Activated CD8-positive, alpha-beta T cell treated with anti-CD3 and anti-CD28 coated beads, Interleukin-2, amount 10 ng/mL, durations not matched to agents 7 days and 5 days (primary cell): ENCODE data around the gene PRKG1. TPM values are rescaled to one million over a fixed set of nuclear protein-coding genes. Genes with fewer than 3 reads are reported as not detected.
"Not testable (repeated sequence)": the region's sequence is repeated elsewhere in the genome, so short reads cannot be mapped to it uniquely, and the experiment has no call there.

Experiments
- ATAC-seq: fragments of 150-1000 bp; cut with Tn5 transposase; one replicate; pipeline ENCODE4 v1.10.0; 2021; ENCODE audit warnings: moderate library complexity
- CTCF ChIA-PET: fragments of 350-600 bp; sonication (Branson Sonifier 250); formaldehyde crosslinking; loops from one replicate; lab custom pipeline; 2021; ENCODE audit warnings: antibody characterized with exemption; lab: Charles Lee
- POLR2A ChIA-PET: fragments of 350-600 bp; sonication (Branson Sonifier 250); formaldehyde crosslinking; loops from one replicate; lab custom pipeline; 2021; ENCODE audit warnings: antibody characterized with exemption; lab: Charles Lee
- DNase-seq: peaks from one replicate; pipeline ENCODE4 v3.0.0-alpha.2; 2020
- H3K27ac Mint-ChIP-seq: one replicate; pipeline ENCODE4 v1.8.0; 2021; ENCODE audit warnings: mild to moderate bottlenecking, mixed read lengths
- H3K27me3 Mint-ChIP-seq: one replicate; pipeline ENCODE4 v1.8.0; 2021; ENCODE audit warnings: low read depth, mixed read lengths
- H3K36me3 Mint-ChIP-seq: one replicate; pipeline ENCODE4 v1.8.0; 2021; ENCODE audit warnings: low read depth, mixed read lengths
- H3K4me1 Mint-ChIP-seq: one replicate; pipeline ENCODE4 v1.8.0; 2021; ENCODE audit warnings: low read depth, mixed read lengths
- H3K4me3 Mint-ChIP-seq: one replicate; pipeline ENCODE4 v1.8.0; 2021; ENCODE audit warnings: mild to moderate bottlenecking, mixed read lengths
- H3K9me3 Mint-ChIP-seq: one replicate; pipeline ENCODE4 v1.8.0; 2022; ENCODE audit warnings: mixed read lengths; ENCODE audit not compliant: insufficient read depth
- total RNA-seq, 2 experiments: library from RNA; stranded (reverse); gene quantifications; one replicate each; pipeline ENCODE4 v1.2.3, GENCODE V29; 2021

PRKG1 gene
- total RNA-seq, 2 experiments from 2014 or later: not detected

GRCh38 chr10:51393006-51393405 lies 318.7 kb downstream of the PRKG1 start:
- POLR2A ChIA-PET, H3K27ac Mint-ChIP-seq, H3K9me3 Mint-ChIP-seq, H3K27me3 Mint-ChIP-seq, DNase-seq, ATAC-seq, H3K36me3 Mint-ChIP-seq, CTCF ChIA-PET, H3K4me3 Mint-ChIP-seq, H3K4me1 Mint-ChIP-seq: not testable (repeated sequence)

GRCh38 chr10:51394039-51394438 lies 319.8 kb downstream of the PRKG1 start:
- Mint-ChIP-seq H3K27ac (no peak overlapping the region), H3K36me3 (no peaks in the 10 kb centered on the region), H3K4me1 (no peaks in the 10 kb centered on the region), H3K27me3 (no peaks in the 10 kb centered on the region), H3K9me3 (no peaks in the 10 kb centered on the region), H3K4me3 (no peak overlapping the region)
- ATAC-seq (no peak), DNase-seq (no peak)
- CTCF ChIA-PET: no interaction called here
- POLR2A ChIA-PET: no interaction called here

GRCh38 chr10:51397244-51397643 lies 323.0 kb downstream of the PRKG1 start:
- Mint-ChIP-seq H3K27me3 (no peaks in the 10 kb centered on the region), H3K27ac (no peak overlapping the region), H3K4me1 (no peaks in the 10 kb centered on the region), H3K36me3 (no peaks in the 10 kb centered on the region), H3K9me3 (no peaks in the 10 kb centered on the region), H3K4me3 (no peak overlapping the region)
- CTCF ChIA-PET: interaction anchor here (1.8 kb wide), 1 partner anchor 8 kb away, joined by 5 read pairs; no protein-coding TSS in a partner anchor
- POLR2A ChIA-PET: no interaction called here
- DNase-seq: no peak
- no peak for ATAC-seq

- ChIA-PET CTCF (interaction anchor here (1.8 kb wide), 1 partner anchor 9 kb away, joined by 5 read pairs; no protein-coding TSS in a partner anchor), POLR2A (no interaction called here)
- Mint-ChIP-seq H3K4me1 (no peaks in the 10 kb centered on the region), H3K27ac (no peak overlapping the region), H3K9me3 (no peaks in the 10 kb centered on the region), H3K36me3 (no peaks in the 10 kb centered on the region), H3K4me3 (no peak overlapping the region), H3K27me3 (no peaks in the 10 kb centered on the region)
- ATAC-seq (no peak), DNase-seq (no peak)
These were observed 323.4 kb downstream of the PRKG1 start for GRCh38 chr10:51397695-51398094.

GRCh38 chr10:51399840-51400239 lies 325.6 kb downstream of the PRKG1 start:
- CTCF ChIA-PET: no interaction called here
- Mint-ChIP-seq H3K36me3 (no peaks in the 10 kb centered on the region), H3K27me3 (no peaks in the 10 kb centered on the region), H3K27ac (no peak overlapping the region), H3K9me3 (no peaks in the 10 kb centered on the region), H3K4me3 (no peak overlapping the region), H3K4me1 (no peaks in the 10 kb centered on the region)
- DNase-seq (no peak), ATAC-seq (no peak)
- POLR2A ChIA-PET: no interaction called here

- ATAC-seq (no peak), DNase-seq (no peak)
- no peaks in the 10 kb centered on the region for H3K4me1 Mint-ChIP-seq
- H3K36me3 Mint-ChIP-seq: no peaks in the 10 kb centered on the region
- H3K9me3 Mint-ChIP-seq: no peaks in the 10 kb centered on the region
- H3K27ac Mint-ChIP-seq: no peak overlapping the region
- ChIA-PET POLR2A (no interaction called here), CTCF (no interaction called here)
- no peak overlapping the region for H3K4me3 Mint-ChIP-seq
- H3K27me3 Mint-ChIP-seq: no peaks in the 10 kb centered on the region
These were observed 326.3 kb downstream of the PRKG1 start for GRCh38 chr10:51400392-51401096.

GRCh38 chr10:51403521-51403920 lies 329.2 kb downstream of the PRKG1 start:
- ChIA-PET POLR2A (no interaction called here), CTCF (no interaction called here)
- H3K4me1 Mint-ChIP-seq: no peaks in the 10 kb centered on the region
- no peaks in the 10 kb centered on the region for H3K9me3 Mint-ChIP-seq
- DNase-seq: no peak
- no peak overlapping the region for H3K27ac Mint-ChIP-seq
- H3K36me3 Mint-ChIP-seq: no peaks in the 10 kb centered on the region
- ATAC-seq: no peak
- no peak overlapping the region for H3K4me3 Mint-ChIP-seq
- H3K27me3 Mint-ChIP-seq: no peaks in the 10 kb centered on the region

- ATAC-seq (no peak), DNase-seq (no peak)
- Mint-ChIP-seq H3K27me3 (no peaks in the 10 kb centered on the region), H3K36me3 (no peaks in the 10 kb centered on the region), H3K27ac (no peak overlapping the region), H3K4me1 (no peaks in the 10 kb centered on the region), H3K9me3 (no peaks in the 10 kb centered on the region), H3K4me3 (no peak overlapping the region)
- CTCF ChIA-PET: no interaction called here
- POLR2A ChIA-PET: no interaction called here
These were observed 331.5 kb downstream of the PRKG1 start for GRCh38 chr10:51405580-51406351.

- ChIA-PET POLR2A (no interaction called here), CTCF (no interaction called here)
- Mint-ChIP-seq H3K36me3 (no peaks in the 10 kb centered on the region), H3K27ac (no peak overlapping the region), H3K4me3 (no peak overlapping the region), H3K4me1 (no peaks in the 10 kb centered on the region), H3K9me3 (no peaks in the 10 kb centered on the region), H3K27me3 (no peaks in the 10 kb centered on the region)
- DNase-seq (no peak), ATAC-seq (no peak)
These were observed 332.3 kb downstream of the PRKG1 start for GRCh38 chr10:51406581-51406980.

GRCh38 chr10:51416494-51416893 lies 342.2 kb downstream of the PRKG1 start:
- H3K4me3 Mint-ChIP-seq: no peak overlapping the region
- no peaks in the 10 kb centered on the region for H3K27me3 Mint-ChIP-seq
- no peak overlapping the region for H3K27ac Mint-ChIP-seq
- H3K4me1 Mint-ChIP-seq: no peaks in the 10 kb centered on the region
- ATAC-seq (no peak), DNase-seq (no peak)
- ChIA-PET CTCF (no interaction called here), POLR2A (no interaction called here)
- H3K9me3 Mint-ChIP-seq: no peaks in the 10 kb centered on the region
- no peaks in the 10 kb centered on the region for H3K36me3 Mint-ChIP-seq

GRCh38 chr10:51419196-51420093 lies 345.2 kb downstream of the PRKG1 start:
- Mint-ChIP-seq H3K27ac (no peak overlapping the region), H3K4me1 (no peaks in the 10 kb centered on the region), H3K36me3 (no peaks in the 10 kb centered on the region), H3K27me3 (no peaks in the 10 kb centered on the region), H3K4me3 (no peak overlapping the region), H3K9me3 (no peaks in the 10 kb centered on the region)
- no peak for ATAC-seq
- ChIA-PET POLR2A (no interaction called here), CTCF (interaction anchor here (0.7 kb wide), 1 partner anchor 92 kb away, joined by 3 read pairs; no protein-coding TSS in a partner anchor)
- DNase-seq: no peak
